Measurements from ENCODE around the gene RCN2. TPM values are rescaled to one million over a fixed set of nuclear protein-coding genes. Genes with fewer than 3 reads are reported as not detected.

The RCN2 gene
- total RNA-seq, 2 experiments from 2014 or later, result 21.8 to 21.9 TPM

DNA sequence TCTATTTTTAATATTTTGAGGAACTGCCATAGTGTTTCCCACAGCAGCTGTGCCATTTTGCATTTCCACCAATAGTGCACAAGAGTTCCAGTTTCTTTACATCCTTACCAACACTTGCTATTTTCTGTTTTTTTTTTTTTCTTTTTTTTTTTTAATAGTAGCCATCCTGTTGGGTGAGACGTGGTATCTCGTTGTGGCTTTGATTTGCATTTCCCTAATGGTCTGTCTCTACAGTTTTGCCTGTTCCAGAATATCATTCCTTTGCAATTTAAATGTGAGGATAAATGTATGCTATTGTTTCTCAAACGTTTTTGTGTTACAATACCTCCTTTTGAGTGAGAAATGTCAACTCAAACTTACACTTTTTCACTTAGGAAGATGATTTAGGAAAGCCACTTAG, 22.4 kb downstream of the RCN2 start:
- ChIA-PET CTCF (interaction anchor here (0.7 to 2.7 kb wide), 4 partner anchors 9 to 543 kb away, joined by 3 to 17 read pairs (median 4); no protein-coding TSS in a partner anchor), POLR2A (interaction anchor here (1.3 kb wide), 1 partner anchor 41 kb away, joined by 3 read pairs; the partner anchor contains the start of gene PSTPIP1)
- TF ChIP-seq, protein P1, sequence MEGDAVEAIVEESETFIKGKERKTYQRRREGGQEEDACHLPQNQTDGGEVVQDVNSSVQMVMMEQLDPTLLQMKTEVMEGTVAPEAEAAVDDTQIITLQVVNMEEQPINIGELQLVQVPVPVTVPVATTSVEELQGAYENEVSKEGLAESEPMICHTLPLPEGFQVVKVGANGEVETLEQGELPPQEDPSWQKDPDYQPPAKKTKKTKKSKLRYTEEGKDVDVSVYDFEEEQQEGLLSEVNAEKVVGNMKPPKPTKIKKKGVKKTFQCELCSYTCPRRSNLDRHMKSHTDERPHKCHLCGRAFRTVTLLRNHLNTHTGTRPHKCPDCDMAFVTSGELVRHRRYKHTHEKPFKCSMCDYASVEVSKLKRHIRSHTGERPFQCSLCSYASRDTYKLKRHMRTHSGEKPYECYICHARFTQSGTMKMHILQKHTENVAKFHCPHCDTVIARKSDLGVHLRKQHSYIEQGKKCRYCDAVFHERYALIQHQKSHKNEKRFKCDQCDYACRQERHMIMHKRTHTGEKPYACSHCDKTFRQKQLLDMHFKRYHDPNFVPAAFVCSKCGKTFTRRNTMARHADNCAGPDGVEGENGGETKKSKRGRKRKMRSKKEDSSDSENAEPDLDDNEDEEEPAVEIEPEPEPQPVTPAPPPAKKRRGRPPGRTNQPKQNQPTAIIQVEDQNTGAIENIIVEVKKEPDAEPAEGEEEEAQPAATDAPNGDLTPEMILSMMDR (IDR thresholded peaks at IDR 0.05), result no peak
- Mint-ChIP-seq H3K9me3 (no peaks in the 10 kb centered on the region), H3K27ac (no peak overlapping the region), H3K4me3 (no peak overlapping the region), H3K36me3 (ENCODE audit: low read depth) (peaks cover 9% of the 10 kb centered on the region), H3K27me3 (no peaks in the 10 kb centered on the region), H3K4me1 (ENCODE audit: low read depth) (peaks cover 9% of the 10 kb centered on the region)
- ATAC-seq (no peak), DNase-seq (no peak)
- intact Hi-C loops (cut with micrococcal nuclease), result no loop called here

DNA sequence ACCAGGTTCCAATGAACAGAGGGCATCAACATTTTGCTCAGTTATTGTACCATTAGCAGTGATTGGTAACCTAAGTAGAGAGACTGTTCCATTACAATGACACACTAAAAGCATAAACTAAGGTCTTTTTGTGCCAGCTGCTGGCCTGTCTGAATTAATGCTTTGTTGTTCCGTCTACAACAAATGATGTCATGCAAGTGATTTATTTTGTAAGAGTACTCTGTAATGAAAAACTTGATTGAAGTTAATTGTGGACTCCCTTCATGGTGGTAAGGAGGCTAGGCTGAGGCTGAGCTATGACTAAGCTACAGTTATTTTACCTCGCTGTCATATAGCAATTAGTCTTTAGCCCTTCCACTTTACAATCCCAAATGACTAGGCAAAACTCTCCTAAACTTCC, 23.2 kb downstream of the RCN2 start:
- H3K27me3 Mint-ChIP-seq, result no peaks in the 10 kb centered on the region
- intact Hi-C loops (cut with micrococcal nuclease), result no loop called here
- no peak overlapping the region for H3K27ac Mint-ChIP-seq
- ATAC-seq (no peak), DNase-seq (no peak)
- ChIA-PET POLR2A (interaction anchor here (0.7 to 1.3 kb wide), 2 partner anchors 23 to 40 kb away, joined by 3 read pairs; partner anchors contain the start of gene PSTPIP1), CTCF (interaction anchor here (0.6 to 2.7 kb wide), 8 partner anchors 10 to 703 kb away, joined by 3 to 17 read pairs (median 4); no protein-coding TSS in a partner anchor)
- peaks cover 7% of the 10 kb centered on the region for H3K36me3 Mint-ChIP-seq (ENCODE audit: low read depth)
- TF ChIP-seq, protein P1 (IDR thresholded peaks at IDR 0.05), result no peak
- H3K9me3 Mint-ChIP-seq, result no peaks in the 10 kb centered on the region
- peaks cover 9% of the 10 kb centered on the region for H3K4me1 Mint-ChIP-seq (ENCODE audit: low read depth)
- no peak overlapping the region for H3K4me3 Mint-ChIP-seq

DNA sequence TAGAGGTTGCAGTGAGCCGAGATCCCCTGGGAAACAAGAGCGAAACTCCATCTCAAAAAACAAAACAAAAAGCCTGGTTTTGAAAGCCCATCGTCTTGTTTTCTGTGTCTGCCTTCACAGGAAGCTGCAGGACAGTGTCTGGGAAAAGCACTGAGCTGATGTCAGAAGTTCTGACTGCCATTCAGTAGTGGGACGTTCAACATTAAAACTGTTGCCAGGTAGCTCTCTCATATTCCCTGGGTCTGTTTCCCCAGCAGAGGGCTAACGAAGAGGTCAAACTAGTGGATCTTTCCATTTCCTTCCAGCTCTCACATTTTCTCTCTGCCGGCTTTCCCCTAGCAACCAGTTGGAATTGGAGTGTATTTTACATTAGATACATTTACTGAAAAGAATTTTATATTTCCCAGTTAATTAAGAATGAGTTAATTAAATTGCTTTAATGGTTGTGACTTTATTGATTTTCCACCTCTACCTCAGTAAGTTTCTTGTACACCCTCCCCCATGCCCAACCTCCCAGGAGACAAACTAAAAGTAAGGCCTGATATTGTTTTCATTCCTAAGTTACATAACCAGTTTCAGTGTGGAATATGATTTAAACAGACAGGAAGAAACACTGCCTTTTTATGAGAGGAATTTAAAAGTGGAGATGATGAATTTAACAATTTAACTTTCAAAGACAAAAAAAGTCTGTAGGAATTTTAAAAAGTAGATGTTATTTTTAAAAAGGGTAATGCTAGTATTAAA, 29.9 kb downstream of the RCN2 start:
- DNase-seq (no peak), ATAC-seq (no peak)
- CTCF ChIA-PET, result interaction anchor here (1.1 to 4.2 kb wide), 5 partner anchors 11 to 74 kb away, joined by 3 to 41 read pairs (median 4); no protein-coding TSS in a partner anchor
- intact Hi-C loops (cut with micrococcal nuclease), result no loop called here
- H3K36me3 Mint-ChIP-seq (ENCODE audit: low read depth), result no peaks in the 10 kb centered on the region
- POLR2A ChIA-PET, result interaction anchor here (1.3 kb wide), 1 partner anchor 91 kb away, joined by 4 read pairs; no protein-coding TSS in a partner anchor
- H3K27ac Mint-ChIP-seq, result no peak overlapping the region
- TF ChIP-seq, protein P1 (IDR thresholded peaks at IDR 0.05), result no peak
- no peak overlapping the region for H3K4me3 Mint-ChIP-seq
- H3K4me1 Mint-ChIP-seq (ENCODE audit: low read depth), result no peaks in the 10 kb centered on the region
- H3K27me3 Mint-ChIP-seq, result peaks cover 10% of the 10 kb centered on the region
- no peaks in the 10 kb centered on the region for H3K9me3 Mint-ChIP-seq

DNA sequence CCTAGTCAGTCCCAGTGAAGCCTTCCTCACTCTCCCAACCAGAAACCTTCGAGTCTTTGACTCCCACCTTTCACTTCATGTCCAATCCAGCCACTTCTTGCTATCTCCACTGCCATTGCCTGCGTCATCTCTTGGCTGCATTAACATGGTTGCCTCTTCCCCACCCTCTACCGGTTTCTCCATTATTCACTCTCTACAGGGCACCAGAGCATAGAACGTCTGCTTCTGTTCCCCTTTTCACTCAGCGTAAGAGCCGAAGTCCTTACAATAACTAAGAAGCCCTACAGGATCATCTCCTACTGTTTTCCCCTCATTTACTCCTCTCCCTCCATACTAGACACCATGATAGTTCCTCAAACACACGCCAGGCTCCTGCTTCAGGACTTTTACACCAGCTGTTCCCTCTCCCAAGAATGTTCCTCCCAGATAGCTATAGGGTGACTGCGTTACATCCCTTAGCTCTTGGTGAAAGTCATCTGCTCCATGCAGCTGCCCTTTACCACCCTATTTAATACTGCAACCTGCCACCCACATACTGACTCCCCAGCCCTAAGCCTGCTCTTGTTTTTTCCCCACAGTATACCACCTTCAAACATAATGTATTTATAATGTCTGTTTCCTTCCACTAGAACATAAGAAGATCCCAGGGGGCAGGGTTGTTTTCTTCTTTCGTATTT, 30.9 kb downstream of the RCN2 start:
- POLR2A ChIA-PET, result interaction anchor here (0.5 to 0.6 kb wide), 2 partner anchors 422 to 447 kb away, joined by 3 read pairs; no protein-coding TSS in a partner anchor
- intact Hi-C loops (cut with micrococcal nuclease), result no loop called here
- TF ChIP-seq, protein P1 (IDR thresholded peaks at IDR 0.05), result no peak
- H3K4me1 Mint-ChIP-seq (ENCODE audit: low read depth), result no peaks in the 10 kb centered on the region
- DNase-seq (no peak), ATAC-seq (no peak)
- H3K9me3 Mint-ChIP-seq, result no peaks in the 10 kb centered on the region
- CTCF ChIA-PET, result interaction anchor here (1.1 to 4.2 kb wide), 3 partner anchors 11 to 60 kb away, joined by 3 to 41 read pairs (median 3); no protein-coding TSS in a partner anchor
- H3K27me3 Mint-ChIP-seq, result peaks cover 10% of the 10 kb centered on the region
- no peaks in the 10 kb centered on the region for H3K36me3 Mint-ChIP-seq (ENCODE audit: low read depth)
- H3K27ac Mint-ChIP-seq, result no peak overlapping the region
- no peak overlapping the region for H3K4me3 Mint-ChIP-seq

Data from activated CD8-positive, alpha-beta T cell treated with anti-CD3 and anti-CD28 coated beads for 36 hours (primary cell).